HepG2 (cell line): ENCODE results near the gene CAMSAP1. TPM values are rescaled to one million over a fixed set of nuclear protein-coding genes. Genes with fewer than 3 reads are reported as not detected.

Experiments used
- ATAC-seq: fragments of 200-7000 bp; cut with Tn5 transposase; 3 replicates; pipeline ENCODE4 v1.9.1; 2020; ENCODE audit warnings: mild to moderate bottlenecking, moderate library complexity
- BruUV-seq: library from RNA; stranded (reverse); fragments of 400-500 nt; replicated peaks from 2 replicates; lab custom pipeline; 2021; lab: Mats Ljungman, UMichigan
- CTCF ChIA-PET: fragments of 300-600 bp; formaldehyde crosslinking; extraction: SDS; loops from one replicate; lab custom pipeline; 2021; ENCODE audit warnings: low total read pairs, inconsistent platforms, low intra/inter-chr PET ratio; lab: Yijun Ruan, JAX
- POLR2A ChIA-PET: fragments of 350-600 bp; sonication (Branson Sonifier 250); formaldehyde crosslinking; loops from one replicate; lab custom pipeline; 2020; ENCODE audit warnings: antibody characterized with exemption, inconsistent platforms; lab: Yijun Ruan, JAX
- DNase-seq: peaks from one replicate; pipeline ENCODE4 v3.0.0-alpha.2; 2015; ENCODE audit warnings: low spot score
- FAIRE-seq: peaks from 3 replicates; lab custom pipeline; 2011; peaks lifted over from hg19 to GRCh38; lab: Jason Lieb, UNC
- H2AFZ ChIP-seq: one replicate; pipeline ENCODE4 v1.6.1; 2011; ENCODE audit warnings: low read length, inconsistent platforms
- H3K27ac ChIP-seq: fragments of 300-600 bp; 3 replicates; pipeline ENCODE4 v1.8.0; 2011; ENCODE audit warnings: mixed run types, mild to moderate bottlenecking, mixed read lengths, low read length, inconsistent platforms; ENCODE audit not compliant: insufficient read depth; ENCODE audit errors: extremely low read length
- H3K27me3 ChIP-seq, 2 experiments: fragments of 200-600 bp in 1 of 2; 2 replicates in 1 of 2; 3 replicates in 1 of 2; pipeline versions ENCODE4 v1.6.0 to v1.8.0; 2011; ENCODE audit warnings: low read length in 2 of 2, mild to moderate bottlenecking in 2 of 2, moderate library complexity in 2 of 2, inconsistent platforms in 1 of 2; ENCODE audit not compliant: insufficient read depth in 2 of 2, control insufficient read depth in 1 of 2
- H3K36me3 ChIP-seq, 2 experiments: fragments of 200-600 bp in 1 of 2; replicated peaks in 1 of 2; 2 replicates in 1 of 2; 3 replicates in 1 of 2; pipeline versions ENCODE4 v1.5.1 to v1.8.0; 2011; ENCODE audit warnings: low read length in 2 of 2, inconsistent platforms in 1 of 2; ENCODE audit not compliant: insufficient read depth in 2 of 2, control insufficient read depth in 1 of 2
- H3K4me1 ChIP-seq: 2 replicates; pipeline ENCODE4 v1.5.1; 2012; ENCODE audit warnings: low read length, inconsistent platforms; ENCODE audit not compliant: insufficient read depth
- H3K4me2 ChIP-seq: 2 replicates; pipeline ENCODE4 v1.6.0; 2011; ENCODE audit warnings: low read depth, low read length, inconsistent platforms
- H3K4me3 ChIP-seq, 3 experiments: fragments of 200-600 bp in 1 of 3; sonication (generic), shearing (Covaris generic) in 1 of 3; replicated peaks in 1 of 3; 2 replicates each; pipeline ENCODE4 v1.5.1; 2011 to 2016; ENCODE audit warnings: low read length in 3 of 3, inconsistent platforms in 2 of 3, low read depth in 2 of 3, mild to moderate bottlenecking in 2 of 3, control low read depth in 1 of 3, mixed read lengths in 1 of 3; ENCODE audit not compliant: insufficient read depth in 1 of 3
- H3K79me2 ChIP-seq: one replicate; pipeline ENCODE4 v1.6.1; 2011; ENCODE audit warnings: low read length, inconsistent platforms; ENCODE audit not compliant: insufficient read depth
- H3K9ac ChIP-seq: 2 replicates; pipeline ENCODE4 v1.6.0; 2011; ENCODE audit warnings: mild to moderate bottlenecking, low read depth, low read length, inconsistent platforms; ENCODE audit not compliant: insufficient read depth
- H3K9me3 ChIP-seq: 2 replicates; pipeline ENCODE4 v1.5.1; 2012; ENCODE audit warnings: mild to moderate bottlenecking, low read length
- H4K20me1 ChIP-seq: 2 replicates; pipeline ENCODE4 v1.6.0; 2011; ENCODE audit warnings: inconsistent platforms, mild to moderate bottlenecking, low read length, moderate library complexity; ENCODE audit not compliant: insufficient read depth
- ZFP36L1 ChIP-seq: sonication (generic); formaldehyde crosslinking; IDR thresholded peaks from 2 replicates; pipeline ENCODE4 v1.8.0; 2022; ENCODE audit warnings: mild to moderate bottlenecking, missing genetic modification reagents, moderate library complexity
- ZFP82 ChIP-seq: sonication (generic); formaldehyde crosslinking; IDR thresholded peaks from 2 replicates; pipeline ENCODE4 v1.5.1; 2020; ENCODE audit warnings: mild to moderate bottlenecking, missing genetic modification reagents, borderline replicate concordance
- ZNF282 ChIP-seq: fragments of 450-650 bp; IDR thresholded peaks from 2 replicates; pipeline ENCODE4 v1.6.1; 2018; ENCODE audit not compliant: partially characterized antibody
- ZNF382 ChIP-seq: sonication (generic); formaldehyde crosslinking; IDR thresholded peaks from 2 replicates; pipeline ENCODE4 v1.5.0; 2020; ENCODE audit warnings: missing genetic modification reagents, mild to moderate bottlenecking, borderline replicate concordance
- ZNF782 ChIP-seq: sonication (generic); formaldehyde crosslinking; IDR thresholded peaks from 2 replicates; pipeline ENCODE4 v1.4.0; 2020; ENCODE audit warnings: missing genetic modification reagents, mild to moderate bottlenecking, borderline replicate concordance
- ZNF878 ChIP-seq: sonication (generic); formaldehyde crosslinking; IDR thresholded peaks from 2 replicates; pipeline ENCODE4 v1.8.1; 2023; ENCODE audit warnings: mild to moderate bottlenecking, missing genetic modification reagents, moderate library complexity
- WGBS: methylation state at CpG from one replicate; pipeline ENCODE4 v1.1.6; 2017; ENCODE audit warnings: low lambda C conversion rate; 5-methylcytosine and 5-hydroxymethylcytosine counted together
- in situ Hi-C: cut with HindIII; loops from 2 replicates; pipeline ENCODE4 v1.10.0; 2017; ENCODE audit warnings: low pct_unique_long_range_greater_than_20kb; ENCODE audit not compliant: extremely low pct_ligation_motif_present
- intact Hi-C: fragments of 100-400 bp; cut with micrococcal nuclease; formaldehyde crosslinking; loops from one replicate; pipeline ENCODE4 v1.10.0; 2022; ENCODE audit not compliant: unreplicated experiment
- polyA plus RNA-seq, 8 experiments: library from polyadenylated mRNA; depleted of rRNA in 3 of 8; stranded (reverse) in 7 of 8; unstranded in 1 of 8; fragments of >200 nt; fragmentation: Illumina TruSeq in 4 of 8; extraction: Trizol in 4 of 8; gene quantifications; 2 replicates each; pipeline versions ENCODE4 v1.2.1 to v1.2.3, GENCODE V29; 2011 to 2016; ENCODE audit warnings: low read depth in 4 of 8, missing spikeins in 1 of 8, mixed read lengths in 1 of 8; ENCODE audit not compliant: insufficient read depth in 1 of 8
- total RNA-seq, 5 experiments: library from RNA; depleted of rRNA; stranded (reverse); fragments of >200 nt; fragmentation: Illumina TruSeq; extraction: Trizol; gene quantifications; 2 replicates each; pipeline ENCODE4 v1.2.3, GENCODE V29; 2016; ENCODE audit warnings: low read depth in 1 of 5
- TF ChIP-seq, protein P1 (sequence below): sonication (generic); formaldehyde crosslinking; IDR thresholded peaks from 2 replicates; pipeline ENCODE4 v1.4.0; 2020; ENCODE audit warnings: low read depth, mild to moderate bottlenecking, missing genetic modification reagents
- TF ChIP-seq, protein P2 (sequence below): sonication (generic); formaldehyde crosslinking; IDR thresholded peaks from 2 replicates; pipeline ENCODE4 v1.5.1; 2020; ENCODE audit warnings: mild to moderate bottlenecking, missing genetic modification reagents
- TF ChIP-seq, protein P3 (sequence below): sonication (generic); formaldehyde crosslinking; conservative IDR thresholded peaks from 2 replicates; pipeline ENCODE4 v1.8.1; 2023; ENCODE audit warnings: missing genetic modification reagents
- TF ChIP-seq, protein P4 (sequence below): sonication (generic); formaldehyde crosslinking; IDR thresholded peaks from 2 replicates; pipeline ENCODE4 v1.4.0; 2020; ENCODE audit warnings: mild to moderate bottlenecking, low read depth, missing genetic modification reagents

Gene CAMSAP1
- total and polyA plus RNA-seq, 2 of the 13 experiments (the other 11 are each of a cell fraction or from before 2014, with no cell fraction given) = 3.8 to 12.4 TPM

DNA sequence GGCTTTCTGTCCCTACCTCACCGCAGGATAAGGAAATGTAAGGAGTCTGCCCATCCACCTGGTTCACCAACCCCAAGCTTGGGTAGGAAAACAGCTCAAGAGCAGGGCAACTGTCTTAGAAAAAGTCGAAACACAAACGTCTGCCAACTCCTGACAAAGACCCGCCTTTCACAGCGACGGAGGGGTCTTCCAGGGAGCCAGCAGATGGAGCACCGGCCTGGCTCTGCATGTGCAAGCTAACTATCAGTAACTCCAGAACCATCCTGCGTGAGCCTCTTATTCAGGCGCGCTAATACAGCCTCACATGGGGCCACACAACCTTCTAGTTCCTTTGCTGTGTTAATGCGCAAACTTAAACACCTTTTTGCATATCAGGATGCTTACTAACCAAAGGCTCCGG, 26.9 kb downstream of the CAMSAP1 start:
- H3K4me2 ChIP-seq = no peak overlapping the region
- FAIRE-seq (no peak), ATAC-seq (no peak), DNase-seq (no peak)
- no peak overlapping the region for H3K27ac ChIP-seq
- H3K9ac ChIP-seq = no peak overlapping the region
- no peaks in the 10 kb centered on the region for H3K9me3 ChIP-seq
- peaks cover 5 to 17% of the 10 kb centered on the region in 2 experiments; a peak in 4 of 5 replicates for H3K36me3 ChIP-seq
- ChIA-PET CTCF (no interaction called here), POLR2A (no interaction called here)
- peaks cover 26% of the 10 kb centered on the region; the same call in 1 of the 2 replicates for H4K20me1 ChIP-seq
- peaks cover 15% of the 10 kb centered on the region for H3K4me1 ChIP-seq
- in situ Hi-C loops (no loop called here), intact Hi-C loops (no loop called here)
- BruUV-seq = no TSS peak
- H3K79me2 ChIP-seq = peaks cover 59% of the 10 kb centered on the region
- H3K27me3 ChIP-seq = no peaks in the 10 kb centered on the region
- no peak overlapping the region for H2AFZ ChIP-seq
- no peak for TF ChIP-seq ZNF382
- TF ChIP-seq, protein P1, sequence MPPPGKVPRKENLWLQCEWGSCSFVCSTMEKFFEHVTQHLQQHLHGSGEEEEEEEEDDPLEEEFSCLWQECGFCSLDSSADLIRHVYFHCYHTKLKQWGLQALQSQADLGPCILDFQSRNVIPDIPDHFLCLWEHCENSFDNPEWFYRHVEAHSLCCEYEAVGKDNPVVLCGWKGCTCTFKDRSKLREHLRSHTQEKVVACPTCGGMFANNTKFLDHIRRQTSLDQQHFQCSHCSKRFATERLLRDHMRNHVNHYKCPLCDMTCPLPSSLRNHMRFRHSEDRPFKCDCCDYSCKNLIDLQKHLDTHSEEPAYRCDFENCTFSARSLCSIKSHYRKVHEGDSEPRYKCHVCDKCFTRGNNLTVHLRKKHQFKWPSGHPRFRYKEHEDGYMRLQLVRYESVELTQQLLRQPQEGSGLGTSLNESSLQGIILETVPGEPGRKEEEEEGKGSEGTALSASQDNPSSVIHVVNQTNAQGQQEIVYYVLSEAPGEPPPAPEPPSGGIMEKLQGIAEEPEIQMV (CRISPR knock-in tag) = no peak
- no peak for TF ChIP-seq ZFP36L1 (CRISPR knock-in tag)
- WGBS = 97% methylated on average over 12 of the region's 12 CpGs
- H3K4me3 ChIP-seq = no peak overlapping the region

DNA sequence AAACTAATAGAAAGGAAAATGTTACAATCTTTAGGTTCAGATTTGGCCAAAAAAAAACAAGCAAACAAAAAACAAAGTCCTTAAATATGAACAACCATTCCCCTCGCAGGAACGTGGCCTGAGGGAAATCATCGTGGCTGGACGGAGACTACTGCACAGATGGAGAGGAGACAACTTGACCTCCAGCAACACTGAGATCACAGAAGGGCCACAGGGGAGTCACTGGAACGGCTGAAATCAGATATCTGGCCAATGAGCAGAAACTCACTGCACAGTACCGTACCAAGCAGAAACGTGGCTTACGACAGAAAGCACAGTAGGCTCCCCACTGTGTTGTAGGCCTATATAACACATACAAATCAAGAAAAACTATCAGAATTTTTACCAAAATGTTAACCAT, 27.7 kb downstream of the CAMSAP1 start:
- peaks cover 52% of the 10 kb centered on the region for H3K79me2 ChIP-seq
- H2AFZ ChIP-seq = no peak overlapping the region
- peaks cover 23% of the 10 kb centered on the region; the same call in 1 of the 2 replicates for H4K20me1 ChIP-seq
- FAIRE-seq = no peak
- ChIA-PET CTCF (no interaction called here), POLR2A (no interaction called here)
- no peak overlapping the region for H3K4me2 ChIP-seq
- DNase-seq = no peak
- peaks cover 7% of the 10 kb centered on the region for H3K4me1 ChIP-seq
- H3K27me3 ChIP-seq = no peaks in the 10 kb centered on the region
- no peak overlapping the region for H3K9ac ChIP-seq
- in situ Hi-C loops = no loop called here
- ATAC-seq = no peak
- intact Hi-C loops = no loop called here
- WGBS = 95% methylated on average over 8 of the region's 8 CpGs
- BruUV-seq = no TSS peak
- no peak overlapping the region for H3K4me3 ChIP-seq
- H3K9me3 ChIP-seq = no peaks in the 10 kb centered on the region
- H3K36me3 ChIP-seq = peaks cover 5 to 17% of the 10 kb centered on the region in 2 experiments; a peak in 4 of 5 replicates
- H3K27ac ChIP-seq = no peak overlapping the region
- TF ChIP-seq ZNF282 (no peak), ZFP82 (CRISPR knock-in tag) (no peak), ZNF878 (CRISPR knock-in tag) (no peak), ZNF782 (CRISPR knock-in tag) (no peak)
- TF ChIP-seq, protein P2, sequence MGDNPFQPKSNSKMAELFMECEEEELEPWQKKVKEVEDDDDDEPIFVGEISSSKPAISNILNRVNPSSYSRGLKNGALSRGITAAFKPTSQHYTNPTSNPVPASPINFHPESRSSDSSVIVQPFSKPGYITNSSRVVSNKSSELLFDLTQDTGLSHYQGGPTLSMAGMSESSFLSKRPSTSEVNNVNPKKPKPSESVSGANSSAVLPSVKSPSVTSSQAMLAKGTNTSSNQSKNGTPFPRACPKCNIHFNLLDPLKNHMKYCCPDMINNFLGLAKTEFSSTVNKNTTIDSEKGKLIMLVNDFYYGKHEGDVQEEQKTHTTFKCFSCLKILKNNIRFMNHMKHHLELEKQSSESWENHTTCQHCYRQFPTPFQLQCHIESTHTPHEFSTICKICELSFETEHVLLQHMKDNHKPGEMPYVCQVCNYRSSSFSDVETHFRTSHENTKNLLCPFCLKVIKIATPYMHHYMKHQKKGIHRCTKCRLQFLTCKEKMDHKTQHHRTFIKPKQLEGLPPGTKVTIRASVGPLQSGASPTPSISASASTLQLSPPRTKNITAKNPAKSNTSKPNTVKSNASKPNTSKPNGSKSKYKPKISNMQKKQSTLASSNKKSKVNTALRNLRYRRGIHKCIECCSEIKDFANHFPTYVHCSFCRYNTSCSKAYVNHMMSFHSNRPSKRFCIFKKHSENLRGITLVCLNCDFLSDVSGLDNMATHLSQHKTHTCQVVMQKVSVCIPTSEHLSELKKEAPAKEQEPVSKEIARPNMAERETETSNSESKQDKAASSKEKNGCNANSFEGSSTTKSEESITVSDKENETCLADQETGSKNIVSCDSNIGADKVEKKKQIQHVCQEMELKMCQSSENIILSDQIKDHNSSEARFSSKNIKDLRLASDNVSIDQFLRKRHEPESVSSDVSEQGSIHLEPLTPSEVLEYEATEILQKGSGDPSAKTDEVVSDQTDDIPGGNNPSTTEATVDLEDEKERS (CRISPR knock-in tag) = no peak
- TF ChIP-seq, protein P3, sequence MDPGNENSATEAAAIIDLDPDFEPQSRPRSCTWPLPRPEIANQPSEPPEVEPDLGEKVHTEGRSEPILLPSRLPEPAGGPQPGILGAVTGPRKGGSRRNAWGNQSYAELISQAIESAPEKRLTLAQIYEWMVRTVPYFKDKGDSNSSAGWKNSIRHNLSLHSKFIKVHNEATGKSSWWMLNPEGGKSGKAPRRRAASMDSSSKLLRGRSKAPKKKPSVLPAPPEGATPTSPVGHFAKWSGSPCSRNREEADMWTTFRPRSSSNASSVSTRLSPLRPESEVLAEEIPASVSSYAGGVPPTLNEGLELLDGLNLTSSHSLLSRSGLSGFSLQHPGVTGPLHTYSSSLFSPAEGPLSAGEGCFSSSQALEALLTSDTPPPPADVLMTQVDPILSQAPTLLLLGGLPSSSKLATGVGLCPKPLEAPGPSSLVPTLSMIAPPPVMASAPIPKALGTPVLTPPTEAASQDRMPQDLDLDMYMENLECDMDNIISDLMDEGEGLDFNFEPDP (CRISPR knock-in tag) = no peak
- TF ChIP-seq, protein P4, sequence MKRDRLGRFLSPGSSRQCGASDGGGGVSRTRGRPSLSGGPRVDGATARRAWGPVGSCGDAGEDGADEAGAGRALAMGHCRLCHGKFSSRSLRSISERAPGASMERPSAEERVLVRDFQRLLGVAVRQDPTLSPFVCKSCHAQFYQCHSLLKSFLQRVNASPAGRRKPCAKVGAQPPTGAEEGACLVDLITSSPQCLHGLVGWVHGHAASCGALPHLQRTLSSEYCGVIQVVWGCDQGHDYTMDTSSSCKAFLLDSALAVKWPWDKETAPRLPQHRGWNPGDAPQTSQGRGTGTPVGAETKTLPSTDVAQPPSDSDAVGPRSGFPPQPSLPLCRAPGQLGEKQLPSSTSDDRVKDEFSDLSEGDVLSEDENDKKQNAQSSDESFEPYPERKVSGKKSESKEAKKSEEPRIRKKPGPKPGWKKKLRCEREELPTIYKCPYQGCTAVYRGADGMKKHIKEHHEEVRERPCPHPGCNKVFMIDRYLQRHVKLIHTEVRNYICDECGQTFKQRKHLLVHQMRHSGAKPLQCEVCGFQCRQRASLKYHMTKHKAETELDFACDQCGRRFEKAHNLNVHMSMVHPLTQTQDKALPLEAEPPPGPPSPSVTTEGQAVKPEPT (CRISPR knock-in tag) = no peak
